DOHH2 (cell line): ENCODE measurements around the gene CATSPER1.

Experiments used
- H3F3A ChIP-seq: fragments of 200-600 bp; sonication (generic), shearing (Covaris generic); 2 replicates; pipeline ENCODE4 v1.6.0; 2016; ENCODE audit warnings: antibody characterized with exemption, mild to moderate bottlenecking; ENCODE audit not compliant: control insufficient read depth, insufficient read depth
- H3K27ac ChIP-seq: fragments of 200-600 bp; sonication (generic); 2 replicates; pipeline ENCODE4 v1.5.1; 2014; ENCODE audit warnings: low read depth, mild to moderate bottlenecking, low read length, moderate library complexity
- H3K27me3 ChIP-seq: fragments of 200-600 bp; sonication (generic); 2 replicates; pipeline ENCODE4 v1.6.1; 2014; ENCODE audit warnings: mild to moderate bottlenecking, low read length, mixed read lengths; ENCODE audit not compliant: control insufficient read depth
- H3K36me3 ChIP-seq: fragments of 200-600 bp; sonication (generic); 2 replicates; pipeline ENCODE4 v1.6.1; 2014; ENCODE audit warnings: mild to moderate bottlenecking, low read length, moderate library complexity, mixed read lengths; ENCODE audit not compliant: control insufficient read depth
- H3K4me1 ChIP-seq: fragments of 200-600 bp; sonication (generic); 2 replicates; pipeline ENCODE4 v1.6.1; 2014; ENCODE audit warnings: mild to moderate bottlenecking, low read length, mixed read lengths; ENCODE audit not compliant: control insufficient read depth
- H3K4me2 ChIP-seq: fragments of 200-600 bp; sonication (generic); 2 replicates; pipeline ENCODE4 v1.6.0; 2014; ENCODE audit warnings: mild to moderate bottlenecking, low read length, moderate library complexity
- H3K4me3 ChIP-seq: fragments of 200-600 bp; sonication (generic); 2 replicates; pipeline ENCODE4 v1.5.1; 2014; ENCODE audit warnings: mild to moderate bottlenecking, low read length, mixed read lengths
- H3K79me2 ChIP-seq: fragments of 200-600 bp; sonication (generic); 2 replicates; pipeline ENCODE4 v1.6.1; 2014; ENCODE audit warnings: mild to moderate bottlenecking, low read length, mixed read lengths; ENCODE audit not compliant: control insufficient read depth
- H3K9me2 ChIP-seq: fragments of 200-600 bp; sonication (generic); replicated peaks from 2 replicates; pipeline ENCODE4 v1.6.1; 2014; ENCODE audit warnings: mild to moderate bottlenecking, low read length, mixed read lengths; ENCODE audit not compliant: control insufficient read depth
- H3K9me3 ChIP-seq: fragments of 200-600 bp; sonication (generic); 2 replicates; pipeline ENCODE4 v1.6.1; 2014; ENCODE audit warnings: antibody characterized with exemption, low read length, mixed read lengths; ENCODE audit not compliant: control insufficient read depth, insufficient read depth
- H4K20me1 ChIP-seq: fragments of 200-600 bp; sonication (generic); 2 replicates; pipeline ENCODE4 v1.6.0; 2014; ENCODE audit warnings: low read depth, mild to moderate bottlenecking, antibody characterized with exemption, low read length, moderate library complexity; ENCODE audit not compliant: control insufficient read depth, insufficient read depth
- EZH2phosphoT487 ChIP-seq: fragments of 200-600 bp; sonication (generic); IDR thresholded peaks from 2 replicates; pipeline ENCODE4 v1.6.1; 2017; ENCODE audit warnings: borderline replicate concordance, mild to moderate bottlenecking, antibody characterized with exemption, low read length, moderate library complexity, mixed read lengths
- TF ChIP-seq, protein P1 (sequence below): fragments of 200-600 bp; sonication (generic); IDR thresholded peaks from one replicate; pipeline ENCODE4 v1.5.1; 2014; ENCODE audit warnings: antibody characterized with exemption, mild to moderate bottlenecking, low read depth, low read length; ENCODE audit not compliant: poor library complexity, severe bottlenecking

The CATSPER1 gene

GRCh38 chr11:66050581-66051231, 24.4 kb upstream of the CATSPER1 start:
- H3F3A ChIP-seq: no peaks in the 10 kb centered on the region
- no peaks in the 10 kb centered on the region for H3K9me2 ChIP-seq
- H3K36me3 ChIP-seq: peaks cover 33% of the 10 kb centered on the region
- H3K27ac ChIP-seq: 0 out of 2 replicates have a peak overlapping the region, but pooled peaks have one; percentile 39
- H3K4me3 ChIP-seq: peak overlapping the region; percentile 83
- peaks cover 40% of the 10 kb centered on the region for H3K79me2 ChIP-seq
- H3K4me2 ChIP-seq: peak overlapping the region; percentile 73
- no peaks in the 10 kb centered on the region; the same call in 1 of the 2 replicates for H3K27me3 ChIP-seq
- peaks cover 25% of the 10 kb centered on the region for H3K4me1 ChIP-seq
- no peak for TF ChIP-seq EZH2phosphoT487
- TF ChIP-seq, protein P1, sequence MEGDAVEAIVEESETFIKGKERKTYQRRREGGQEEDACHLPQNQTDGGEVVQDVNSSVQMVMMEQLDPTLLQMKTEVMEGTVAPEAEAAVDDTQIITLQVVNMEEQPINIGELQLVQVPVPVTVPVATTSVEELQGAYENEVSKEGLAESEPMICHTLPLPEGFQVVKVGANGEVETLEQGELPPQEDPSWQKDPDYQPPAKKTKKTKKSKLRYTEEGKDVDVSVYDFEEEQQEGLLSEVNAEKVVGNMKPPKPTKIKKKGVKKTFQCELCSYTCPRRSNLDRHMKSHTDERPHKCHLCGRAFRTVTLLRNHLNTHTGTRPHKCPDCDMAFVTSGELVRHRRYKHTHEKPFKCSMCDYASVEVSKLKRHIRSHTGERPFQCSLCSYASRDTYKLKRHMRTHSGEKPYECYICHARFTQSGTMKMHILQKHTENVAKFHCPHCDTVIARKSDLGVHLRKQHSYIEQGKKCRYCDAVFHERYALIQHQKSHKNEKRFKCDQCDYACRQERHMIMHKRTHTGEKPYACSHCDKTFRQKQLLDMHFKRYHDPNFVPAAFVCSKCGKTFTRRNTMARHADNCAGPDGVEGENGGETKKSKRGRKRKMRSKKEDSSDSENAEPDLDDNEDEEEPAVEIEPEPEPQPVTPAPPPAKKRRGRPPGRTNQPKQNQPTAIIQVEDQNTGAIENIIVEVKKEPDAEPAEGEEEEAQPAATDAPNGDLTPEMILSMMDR: no peak
- no peaks in the 10 kb centered on the region for H3K9me3 ChIP-seq
- peaks cover 4% of the 10 kb centered on the region; the same call in 1 of the 2 replicates for H4K20me1 ChIP-seq

DNA sequence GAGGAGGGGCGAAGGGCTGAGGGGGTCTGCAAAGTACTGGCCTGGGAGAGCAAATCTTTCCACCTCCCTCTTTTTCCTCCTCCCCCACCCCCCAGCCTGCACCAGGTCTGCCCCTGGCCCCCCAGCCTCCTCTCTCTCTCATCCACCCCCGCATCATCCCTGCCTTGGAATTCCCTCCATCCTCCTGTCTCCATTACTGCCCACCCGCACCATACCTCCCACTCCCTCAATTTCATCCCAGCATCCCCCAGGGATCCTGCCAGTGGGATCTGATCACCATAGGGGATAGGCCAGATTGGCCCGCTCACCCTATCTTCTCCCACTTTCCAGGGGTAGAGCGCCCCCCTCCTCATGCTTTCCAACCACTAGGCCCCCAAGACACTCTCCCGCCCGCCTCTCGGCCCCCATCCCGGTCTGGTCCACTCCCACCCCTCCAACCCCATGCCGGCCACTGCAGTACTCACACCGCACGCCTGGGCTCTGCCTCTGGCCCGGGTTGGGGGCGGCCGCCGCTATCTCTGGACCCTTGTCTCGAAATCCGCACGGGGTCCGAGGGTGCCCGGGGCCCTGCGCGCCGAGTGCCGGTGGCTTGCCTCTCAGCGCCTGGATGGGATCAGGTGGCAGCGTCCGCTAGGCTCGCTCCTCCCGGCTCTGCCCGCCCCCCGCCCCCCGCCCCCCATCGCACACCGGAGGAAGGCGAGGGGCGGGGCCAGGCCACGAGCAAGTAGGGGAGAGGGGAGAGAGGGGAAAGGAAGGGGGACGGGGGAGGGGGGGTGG, 22.5 kb upstream of the CATSPER1 start, which contains the start of gene GAL3ST3:
GAL3ST3 (minus strand) TSS at position 615 of the 777 bp plus-strand sequence. CDS start 3,746 bp downstream, outside the sequence.
- Histone ChIP-seq H3K36me3 (peaks cover 15% of the 10 kb centered on the region), H3K27me3 (no peaks in the 10 kb centered on the region; the same call in 1 of the 2 replicates), H3K9me3 (no peaks in the 10 kb centered on the region), H4K20me1 (0 out of 2 replicates have a peak, but pooled peaks cover 4% of the 10 kb centered on the region), H3F3A (no peaks in the 10 kb centered on the region; the same call in 1 of the 2 replicates), H3K4me1 (peaks cover 33% of the 10 kb centered on the region), H3K4me3 (no peak within 1 kb of the TSS), H3K9me2 (no peaks in the 10 kb centered on the region), H3K79me2 (peaks cover 22% of the 10 kb centered on the region), H3K27ac (no peak within 1 kb of the TSS), H3K4me2 (peak within 1 kb of the TSS; percentile 28)
- TF ChIP-seq, protein P1: no peak
- no peak for TF ChIP-seq EZH2phosphoT487

DNA sequence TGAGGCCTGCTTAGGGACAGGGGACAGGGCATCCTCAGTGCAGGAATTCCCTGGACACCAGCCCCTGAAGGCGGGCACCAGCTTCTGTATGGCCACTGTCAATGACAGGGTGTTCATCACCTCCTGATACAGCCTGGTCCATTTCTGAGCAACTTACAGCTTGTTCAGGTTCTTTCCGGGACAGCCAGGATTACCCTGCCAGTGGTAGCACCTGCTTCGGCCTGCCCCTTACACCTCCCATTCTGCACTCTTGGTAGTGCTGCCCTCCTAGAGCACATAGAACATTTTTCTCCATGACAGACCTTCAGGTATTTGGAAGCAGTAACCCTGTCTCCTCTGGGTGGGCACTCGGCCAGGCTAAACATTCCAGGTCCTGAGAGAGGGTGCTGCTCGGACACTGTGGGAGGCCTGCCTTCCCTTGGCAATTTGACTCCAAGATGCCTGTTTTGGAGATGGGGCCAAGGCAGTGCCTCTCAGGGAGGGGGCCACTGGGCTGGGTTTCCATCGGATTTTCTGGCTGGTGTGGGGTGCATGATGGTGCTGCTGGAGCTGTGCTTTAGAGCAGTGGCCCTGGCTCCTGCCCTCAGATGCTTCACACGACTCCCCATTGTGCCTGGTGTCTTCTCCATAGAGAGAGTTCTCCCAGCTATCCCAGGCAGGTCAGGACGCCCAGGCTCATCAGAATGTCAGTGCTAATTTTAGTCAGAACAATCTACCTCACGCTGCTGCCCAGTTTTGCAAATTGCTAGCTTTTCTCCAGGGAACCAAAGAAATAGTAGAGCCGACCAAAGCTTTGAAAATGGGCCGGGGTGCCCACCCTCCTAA, 21.5 kb upstream of the CATSPER1 start:
- no peak for TF ChIP-seq EZH2phosphoT487
- TF ChIP-seq, protein P1: no peak
- Histone ChIP-seq H3K4me1 (peaks cover 26% of the 10 kb centered on the region), H3K27me3 (no peaks in the 10 kb centered on the region; the same call in 1 of the 2 replicates), H4K20me1 (no peaks in the 10 kb centered on the region), H3K9me2 (no peaks in the 10 kb centered on the region), H3K9me3 (no peaks in the 10 kb centered on the region), H3K27ac (no peak overlapping the region), H3K4me2 (no peak overlapping the region), H3K36me3 (peaks cover 5% of the 10 kb centered on the region), H3K79me2 (peaks cover 12% of the 10 kb centered on the region), H3K4me3 (no peak overlapping the region), H3F3A (no peaks in the 10 kb centered on the region; the same call in 1 of the 2 replicates)
